HepG2 (cell line): Measurements from ENCODE around the gene CD164L2. TPM values are rescaled to one million over a fixed set of nuclear protein-coding genes. Genes with fewer than 3 reads are reported as not detected.
A peak's percentile ranks its signal among the peaks of the same experiment; 100 is the strongest.

ENCODE experiments used
- ATAC-seq: fragments of 200-7000 bp; cut with Tn5 transposase; 3 replicates; pipeline ENCODE4 v1.9.1; 2020; ENCODE audit warnings: mild to moderate bottlenecking, moderate library complexity
- BruUV-seq: library from RNA; stranded (reverse); fragments of 400-500 nt; replicated peaks from 2 replicates; lab custom pipeline; 2021; lab: Mats Ljungman, UMichigan
- CTCF ChIA-PET: fragments of 300-600 bp; formaldehyde crosslinking; extraction: SDS; loops from one replicate; lab custom pipeline; 2021; ENCODE audit warnings: low total read pairs, inconsistent platforms, low intra/inter-chr PET ratio; lab: Yijun Ruan, JAX
- POLR2A ChIA-PET: fragments of 350-600 bp; sonication (Branson Sonifier 250); formaldehyde crosslinking; loops from one replicate; lab custom pipeline; 2020; ENCODE audit warnings: antibody characterized with exemption, inconsistent platforms; lab: Yijun Ruan, JAX
- DNase-seq: peaks from one replicate; pipeline ENCODE4 v3.0.0-alpha.2; 2015; ENCODE audit warnings: low spot score
- FAIRE-seq: peaks from 3 replicates; lab custom pipeline; 2011; peaks lifted over from hg19 to GRCh38; lab: Jason Lieb, UNC
- H2AFZ ChIP-seq: one replicate; pipeline ENCODE4 v1.6.1; 2011; ENCODE audit warnings: low read length, inconsistent platforms
- H3K27ac ChIP-seq: fragments of 300-600 bp; 3 replicates; pipeline ENCODE4 v1.8.0; 2011; ENCODE audit warnings: mixed run types, mild to moderate bottlenecking, mixed read lengths, low read length, inconsistent platforms; ENCODE audit not compliant: insufficient read depth; ENCODE audit errors: extremely low read length
- H3K27me3 ChIP-seq, 2 experiments: fragments of 200-600 bp in 1 of 2; 2 replicates in 1 of 2; 3 replicates in 1 of 2; pipeline versions ENCODE4 v1.6.0 to v1.8.0; 2011; ENCODE audit warnings: low read length in 2 of 2, mild to moderate bottlenecking in 2 of 2, moderate library complexity in 2 of 2, inconsistent platforms in 1 of 2; ENCODE audit not compliant: insufficient read depth in 2 of 2, control insufficient read depth in 1 of 2
- H3K36me3 ChIP-seq, 2 experiments: fragments of 200-600 bp in 1 of 2; replicated peaks in 1 of 2; 2 replicates in 1 of 2; 3 replicates in 1 of 2; pipeline versions ENCODE4 v1.5.1 to v1.8.0; 2011; ENCODE audit warnings: low read length in 2 of 2, inconsistent platforms in 1 of 2; ENCODE audit not compliant: insufficient read depth in 2 of 2, control insufficient read depth in 1 of 2
- H3K4me1 ChIP-seq: 2 replicates; pipeline ENCODE4 v1.5.1; 2012; ENCODE audit warnings: low read length, inconsistent platforms; ENCODE audit not compliant: insufficient read depth
- H3K4me2 ChIP-seq: 2 replicates; pipeline ENCODE4 v1.6.0; 2011; ENCODE audit warnings: low read depth, low read length, inconsistent platforms
- H3K4me3 ChIP-seq, 3 experiments: fragments of 200-600 bp in 1 of 3; sonication (generic), shearing (Covaris generic) in 1 of 3; replicated peaks in 1 of 3; 2 replicates each; pipeline ENCODE4 v1.5.1; 2011 to 2016; ENCODE audit warnings: low read length in 3 of 3, inconsistent platforms in 2 of 3, low read depth in 2 of 3, mild to moderate bottlenecking in 2 of 3, control low read depth in 1 of 3, mixed read lengths in 1 of 3; ENCODE audit not compliant: insufficient read depth in 1 of 3
- H3K79me2 ChIP-seq: one replicate; pipeline ENCODE4 v1.6.1; 2011; ENCODE audit warnings: low read length, inconsistent platforms; ENCODE audit not compliant: insufficient read depth
- H3K9ac ChIP-seq: 2 replicates; pipeline ENCODE4 v1.6.0; 2011; ENCODE audit warnings: mild to moderate bottlenecking, low read depth, low read length, inconsistent platforms; ENCODE audit not compliant: insufficient read depth
- H3K9me3 ChIP-seq: 2 replicates; pipeline ENCODE4 v1.5.1; 2012; ENCODE audit warnings: mild to moderate bottlenecking, low read length
- H4K20me1 ChIP-seq: 2 replicates; pipeline ENCODE4 v1.6.0; 2011; ENCODE audit warnings: inconsistent platforms, mild to moderate bottlenecking, low read length, moderate library complexity; ENCODE audit not compliant: insufficient read depth
- AGO2 ChIP-seq: fragments of 200-400 bp; formaldehyde crosslinking; optimal IDR thresholded peaks from 2 replicates; pipeline ENCODE3; 2017; ENCODE audit warnings: mild to moderate bottlenecking, low read depth, low read length, moderate library complexity
- RBAK ChIP-seq: sonication (generic); formaldehyde crosslinking; IDR thresholded peaks from 2 replicates; pipeline ENCODE4 v1.5.1; 2020; ENCODE audit warnings: mild to moderate bottlenecking, missing genetic modification reagents
- THAP7 ChIP-seq: sonication (generic); formaldehyde crosslinking; IDR thresholded peaks from 2 replicates; pipeline ENCODE4 v1.8.1; 2023; ENCODE audit warnings: mild to moderate bottlenecking, missing genetic modification reagents
- ZSCAN31 ChIP-seq: sonication (generic); formaldehyde crosslinking; IDR thresholded peaks from 2 replicates; pipeline ENCODE4 v1.5.0; 2020; ENCODE audit warnings: low read depth, mild to moderate bottlenecking, missing genetic modification reagents
- whole genome bisulfite sequencing: methylation state at CpG from one replicate; pipeline ENCODE4 v1.1.6; 2017; ENCODE audit warnings: low lambda C conversion rate; 5-methylcytosine and 5-hydroxymethylcytosine counted together
- in situ Hi-C: cut with HindIII; loops from 2 replicates; pipeline ENCODE4 v1.10.0; 2017; ENCODE audit warnings: low pct_unique_long_range_greater_than_20kb; ENCODE audit not compliant: extremely low pct_ligation_motif_present
- intact Hi-C: fragments of 100-400 bp; cut with micrococcal nuclease; formaldehyde crosslinking; loops from one replicate; pipeline ENCODE4 v1.10.0; 2022; ENCODE audit not compliant: unreplicated experiment
- polyA plus RNA-seq, 8 experiments: library from polyadenylated mRNA; depleted of rRNA in 3 of 8; stranded (reverse) in 7 of 8; unstranded in 1 of 8; fragments of >200 nt; fragmentation: Illumina TruSeq in 4 of 8; extraction: Trizol in 4 of 8; gene quantifications; 2 replicates each; pipeline versions ENCODE4 v1.2.1 to v1.2.3, GENCODE V29; 2011 to 2016; ENCODE audit warnings: low read depth in 4 of 8, missing spikeins in 1 of 8, mixed read lengths in 1 of 8; ENCODE audit not compliant: insufficient read depth in 1 of 8
- total RNA-seq, 5 experiments: library from RNA; depleted of rRNA; stranded (reverse); fragments of >200 nt; fragmentation: Illumina TruSeq; extraction: Trizol; gene quantifications; 2 replicates each; pipeline ENCODE4 v1.2.3, GENCODE V29; 2016; ENCODE audit warnings: low read depth in 1 of 5
- TF ChIP-seq, protein P1 (sequence below): sonication (generic); formaldehyde crosslinking; IDR thresholded peaks from 2 replicates; pipeline ENCODE4 v1.4.0; 2020; ENCODE audit warnings: missing genetic modification reagents

The CD164L2 gene
- total and polyA plus RNA-seq, 2 of the 13 experiments (the other 11 are each of a cell fraction or from before 2014, with no cell fraction given): not detected

GRCh38 chr1:27400082-27400962 is 17.2 kb upstream of the CD164L2 start:
- Histone ChIP-seq H3K27ac (no peak overlapping the region), H3K4me2 (no peak overlapping the region), H3K27me3 (0 out of 5 replicates have a peak, but pooled peaks cover 0 to 2% of the 10 kb centered on the region in 2 experiments), H2AFZ (no peak overlapping the region), H4K20me1 (no peaks in the 10 kb centered on the region), H3K9ac (no peak overlapping the region), H3K36me3 (no peaks in the 10 kb centered on the region), H3K9me3 (no peaks in the 10 kb centered on the region), H3K4me3 (no peak overlapping the region), H3K4me1 (0 out of 2 replicates have a peak, but pooled peaks cover 4% of the 10 kb centered on the region), H3K79me2 (no peaks in the 10 kb centered on the region)
- TF ChIP-seq RBAK (CRISPR knock-in tag) (no peak), AGO2 (peak; percentile 73), ZSCAN31 (CRISPR knock-in tag) (no peak)
- 65% methylated on average over 13 of the region's 13 CpGs for WGBS
- no TSS peak for BruUV-seq
- no peak for ATAC-seq
- ChIA-PET POLR2A (no interaction called here), CTCF (no interaction called here)
- FAIRE-seq: no peak
- no peak for DNase-seq
- in situ Hi-C loops (no loop called here), intact Hi-C loops (no loop called here)

GRCh38 chr1:27399251-27400025 is 16.3 kb upstream of the CD164L2 start:
- no TSS peak for BruUV-seq
- Histone ChIP-seq H3K4me1 (0 out of 2 replicates have a peak, but pooled peaks cover 4% of the 10 kb centered on the region), H3K9ac (no peak overlapping the region), H3K36me3 (no peaks in the 10 kb centered on the region)
- ChIA-PET CTCF (no interaction called here), POLR2A (interaction anchor here (0.6 kb wide), 1 partner anchor 101 kb away, joined by 3 read pairs; no protein-coding TSS in a partner anchor)
- in situ Hi-C loops: no loop called here
- 82% methylated on average over 9 of the region's 19 CpGs for WGBS
- TF ChIP-seq THAP7 (CRISPR knock-in tag) (no peak), AGO2 (peak; percentile 71)
- TF ChIP-seq, protein P1, sequence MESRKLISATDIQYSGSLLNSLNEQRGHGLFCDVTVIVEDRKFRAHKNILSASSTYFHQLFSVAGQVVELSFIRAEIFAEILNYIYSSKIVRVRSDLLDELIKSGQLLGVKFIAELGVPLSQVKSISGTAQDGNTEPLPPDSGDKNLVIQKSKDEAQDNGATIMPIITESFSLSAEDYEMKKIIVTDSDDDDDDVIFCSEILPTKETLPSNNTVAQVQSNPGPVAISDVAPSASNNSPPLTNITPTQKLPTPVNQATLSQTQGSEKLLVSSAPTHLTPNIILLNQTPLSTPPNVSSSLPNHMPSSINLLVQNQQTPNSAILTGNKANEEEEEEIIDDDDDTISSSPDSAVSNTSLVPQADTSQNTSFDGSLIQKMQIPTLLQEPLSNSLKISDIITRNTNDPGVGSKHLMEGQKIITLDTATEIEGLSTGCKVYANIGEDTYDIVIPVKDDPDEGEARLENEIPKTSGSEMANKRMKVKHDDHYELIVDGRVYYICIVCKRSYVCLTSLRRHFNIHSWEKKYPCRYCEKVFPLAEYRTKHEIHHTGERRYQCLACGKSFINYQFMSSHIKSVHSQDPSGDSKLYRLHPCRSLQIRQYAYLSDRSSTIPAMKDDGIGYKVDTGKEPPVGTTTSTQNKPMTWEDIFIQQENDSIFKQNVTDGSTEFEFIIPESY (CRISPR knock-in tag): 0 out of 2 replicates have a peak, but pooled peaks have one; percentile 12
- TF ChIP-seq, all 625 proteins: peak for 2
- Histone ChIP-seq H3K79me2 (no peaks in the 10 kb centered on the region), H3K4me2 (no peak overlapping the region), H3K27me3 (0 out of 5 replicates have a peak, but pooled peaks cover 0 to 2% of the 10 kb centered on the region in 2 experiments), H3K4me3 (no peak overlapping the region), H2AFZ (no peak overlapping the region), H4K20me1 (no peaks in the 10 kb centered on the region), H3K27ac (no peak overlapping the region), H3K9me3 (no peaks in the 10 kb centered on the region)
- DNase-seq: no peak
- intact Hi-C loops: loop anchor here (10.0 kb wide), 1 partner anchor 265 kb away; no protein-coding TSS in a partner anchor
- no peak for FAIRE-seq
- peak; percentile 19 for ATAC-seq
